IPS-20b (cell line): Measurements from ENCODE around the gene TRIM44.

ENCODE experiments used
- H3K27ac ChIP-seq: one replicate; pipeline ENCODE4 v1.5.1; 2013; ENCODE audit warnings: low read length
- H3K27me3 ChIP-seq: 2 replicates; pipeline ENCODE4 v1.6.1; 2013; ENCODE audit warnings: mild to moderate bottlenecking, low read length, inconsistent platforms; ENCODE audit not compliant: insufficient read depth
- H3K36me3 ChIP-seq: 2 replicates; pipeline ENCODE4 v1.6.1; 2013; ENCODE audit warnings: low read depth, mild to moderate bottlenecking, inconsistent platforms, low read length, moderate library complexity; ENCODE audit not compliant: insufficient read depth
- H3K4me1 ChIP-seq: 2 replicates; pipeline ENCODE4 v1.6.1; 2013; ENCODE audit warnings: mild to moderate bottlenecking, control low read depth, inconsistent platforms, low read length, moderate library complexity; ENCODE audit not compliant: insufficient read depth
- H3K4me3 ChIP-seq: 2 replicates; pipeline ENCODE4 v1.5.1; 2013; ENCODE audit warnings: mild to moderate bottlenecking, low read length, inconsistent platforms
- H3K9ac ChIP-seq: 2 replicates; pipeline ENCODE4 v1.6.1; 2013; ENCODE audit warnings: low read depth, mild to moderate bottlenecking, inconsistent platforms, low read length, moderate library complexity
- H3K9me3 ChIP-seq: 2 replicates; pipeline ENCODE4 v1.6.1; 2013; ENCODE audit warnings: mild to moderate bottlenecking, low read depth, low read length, inconsistent platforms; ENCODE audit not compliant: insufficient read depth

TRIM44 gene

GRCh38 chr11:35621620-35622019 is 41.0 kb upstream of the TRIM44 start:
- no peaks in the 10 kb centered on the region for H3K9me3 ChIP-seq
- no peak overlapping the region for H3K4me3 ChIP-seq
- H3K9ac ChIP-seq = no peak overlapping the region
- H3K27ac ChIP-seq = no peak overlapping the region
- H3K27me3 ChIP-seq = peaks cover 41% of the 10 kb centered on the region
- no peaks in the 10 kb centered on the region for H3K36me3 ChIP-seq
- H3K4me1 ChIP-seq = peaks cover 19% of the 10 kb centered on the region

- Histone ChIP-seq H3K36me3 (no peaks in the 10 kb centered on the region), H3K9me3 (no peaks in the 10 kb centered on the region), H3K4me1 (peaks cover 19% of the 10 kb centered on the region), H3K27me3 (peaks cover 39% of the 10 kb centered on the region), H3K27ac (no peak overlapping the region), H3K9ac (no peak overlapping the region), H3K4me3 (no peak overlapping the region)
Observed at GRCh38 chr11:35622070-35622469, 40.5 kb upstream of the TRIM44 start.

GRCh38 chr11:35623621-35624168 is 38.9 kb upstream of the TRIM44 start:
- Histone ChIP-seq H3K9ac (no peak overlapping the region), H3K36me3 (no peaks in the 10 kb centered on the region), H3K4me1 (peaks cover 15% of the 10 kb centered on the region), H3K9me3 (no peaks in the 10 kb centered on the region), H3K27ac (no peak overlapping the region), H3K27me3 (peaks cover 31% of the 10 kb centered on the region), H3K4me3 (no peak overlapping the region)

- no peak overlapping the region for H3K9ac ChIP-seq
- H3K4me1 ChIP-seq = peaks cover 15% of the 10 kb centered on the region
- no peaks in the 10 kb centered on the region for H3K36me3 ChIP-seq
- H3K27ac ChIP-seq = no peak overlapping the region
- peaks cover 26% of the 10 kb centered on the region for H3K27me3 ChIP-seq
- H3K4me3 ChIP-seq = no peak overlapping the region
- H3K9me3 ChIP-seq = no peaks in the 10 kb centered on the region
Observed at GRCh38 chr11:35624316-35624715, 38.3 kb upstream of the TRIM44 start.

- no peak overlapping the region for H3K9ac ChIP-seq
- no peaks in the 10 kb centered on the region for H3K9me3 ChIP-seq
- H3K36me3 ChIP-seq = no peaks in the 10 kb centered on the region
- no peak overlapping the region for H3K4me3 ChIP-seq
- no peak overlapping the region for H3K27ac ChIP-seq
- H3K4me1 ChIP-seq = peaks cover 15% of the 10 kb centered on the region
- peaks cover 22% of the 10 kb centered on the region for H3K27me3 ChIP-seq
Observed at GRCh38 chr11:35624781-35625180, 37.8 kb upstream of the TRIM44 start.

- Histone ChIP-seq H3K4me1 (peaks cover 7% of the 10 kb centered on the region), H3K9ac (no peak overlapping the region), H3K27ac (no peak overlapping the region), H3K27me3 (peaks cover 5% of the 10 kb centered on the region; the same call in 1 of the 2 replicates), H3K4me3 (no peak overlapping the region), H3K36me3 (no peaks in the 10 kb centered on the region), H3K9me3 (no peaks in the 10 kb centered on the region)
Observed at GRCh38 chr11:35626501-35626900, 36.1 kb upstream of the TRIM44 start.

GRCh38 chr11:35629511-35629910 is 33.1 kb upstream of the TRIM44 start:
- Histone ChIP-seq H3K9me3 (no peaks in the 10 kb centered on the region), H3K36me3 (no peaks in the 10 kb centered on the region), H3K27ac (no peak overlapping the region)

GRCh38 chr11:35629914-35630313 is 32.7 kb upstream of the TRIM44 start:
- Histone ChIP-seq H3K27ac (no peak overlapping the region), H3K9me3 (no peaks in the 10 kb centered on the region), H3K36me3 (no peaks in the 10 kb centered on the region), H3K4me3 (no peak overlapping the region), H3K9ac (no peak overlapping the region), H3K27me3 (0 out of 2 replicates have a peak, but pooled peaks cover 5% of the 10 kb centered on the region), H3K4me1 (no peaks in the 10 kb centered on the region; the same call in 1 of the 2 replicates)

More at GRCh38 chr11:35629511-35629910, 33.1 kb upstream of the TRIM44 start:
- H3K9ac ChIP-seq = no peak overlapping the region
- H3K4me1 ChIP-seq = no peaks in the 10 kb centered on the region; the same call in 1 of the 2 replicates
- H3K4me3 ChIP-seq = no peak overlapping the region
- H3K27me3 ChIP-seq = 0 out of 2 replicates have a peak, but pooled peaks cover 5% of the 10 kb centered on the region

- Histone ChIP-seq H3K9me3 (no peaks in the 10 kb centered on the region), H3K4me1 (no peaks in the 10 kb centered on the region; the same call in 1 of the 2 replicates), H3K4me3 (no peak overlapping the region), H3K36me3 (no peaks in the 10 kb centered on the region), H3K9ac (no peak overlapping the region), H3K27ac (no peak overlapping the region), H3K27me3 (0 out of 2 replicates have a peak, but pooled peaks cover under 1% of the 10 kb centered on the region)
Observed at GRCh38 chr11:35631891-35632290, 30.7 kb upstream of the TRIM44 start.

GRCh38 chr11:35632301-35632700 is 30.3 kb upstream of the TRIM44 start:
- Histone ChIP-seq H3K9ac (no peak overlapping the region), H3K4me3 (no peak overlapping the region), H3K27me3 (no peaks in the 10 kb centered on the region), H3K36me3 (no peaks in the 10 kb centered on the region), H3K9me3 (no peaks in the 10 kb centered on the region), H3K4me1 (no peaks in the 10 kb centered on the region; the same call in 1 of the 2 replicates), H3K27ac (no peak overlapping the region)

GRCh38 chr11:35633827-35634423 is 28.6 kb upstream of the TRIM44 start:
- Histone ChIP-seq H3K9ac (no peak overlapping the region), H3K27me3 (no peaks in the 10 kb centered on the region), H3K36me3 (no peaks in the 10 kb centered on the region), H3K9me3 (no peaks in the 10 kb centered on the region), H3K27ac (no peak overlapping the region), H3K4me1 (no peaks in the 10 kb centered on the region; the same call in 1 of the 2 replicates), H3K4me3 (no peak overlapping the region)

- no peaks in the 10 kb centered on the region for H3K27me3 ChIP-seq
- no peaks in the 10 kb centered on the region for H3K9me3 ChIP-seq
- no peaks in the 10 kb centered on the region for H3K36me3 ChIP-seq
- H3K4me1 ChIP-seq = 0 out of 2 replicates have a peak, but pooled peaks cover 5% of the 10 kb centered on the region
- H3K9ac ChIP-seq = no peak overlapping the region
- no peak overlapping the region for H3K4me3 ChIP-seq
- H3K27ac ChIP-seq = no peak overlapping the region
Observed at GRCh38 chr11:35635933-35636332, 26.6 kb upstream of the TRIM44 start.
